GM13976 (cell line): ENCODE results near the gene C3orf18.

Experiments
- DNase-seq: peaks from one replicate; pipeline ENCODE4 v3.0.0; 2012; ENCODE audit warnings: low spot score
- CTCF ChIP-seq: IDR thresholded peaks from 2 replicates; pipeline ENCODE4 v1.5.1; 2012; ENCODE audit warnings: borderline replicate concordance, mild to moderate bottlenecking; ENCODE audit not compliant: insufficient read depth; ENCODE audit errors: extremely low read depth, missing control alignments, control extremely low read depth
- in situ Hi-C: fragments of 300-500 bp; cut with MboI; formaldehyde crosslinking; loops from one replicate; pipeline ENCODE4 v1.12.0; 2022; ENCODE audit warnings: low sequenced_read_pairs, mixed read lengths, inconsistent platforms; ENCODE audit not compliant: unreplicated experiment

The C3orf18 gene

GRCh38 chr3:50581459-50581842 lies 13.9 kb upstream of the C3orf18 start:
- TF ChIP-seq CTCF = no peak
- DNase-seq = no peak
- in situ Hi-C loops = no loop called here

GRCh38 chr3:50580683-50581458 lies 13.3 kb upstream of the C3orf18 start:
- in situ Hi-C loops = no loop called here
- no peak for TF ChIP-seq CTCF
- no peak for DNase-seq

- in situ Hi-C loops = no loop called here
- no peak for DNase-seq
- no peak for TF ChIP-seq CTCF
These were observed 9.8 kb upstream of the C3orf18 start for GRCh38 chr3:50577348-50577747.

- in situ Hi-C loops = no loop called here
- TF ChIP-seq CTCF = no peak
- no peak for DNase-seq
These were observed 7.8 kb upstream of the C3orf18 start for GRCh38 chr3:50575372-50575771.

GRCh38 chr3:50574444-50574831 lies 6.9 kb upstream of the C3orf18 start:
- DNase-seq = no peak
- no peak for TF ChIP-seq CTCF
- in situ Hi-C loops = loop anchor here (5.0 kb wide), 1 partner anchor 38 kb away; the partner anchor contains the start of gene CISH

- no peak for TF ChIP-seq CTCF
- no peak for DNase-seq
- in situ Hi-C loops = loop anchor here (5.0 kb wide), 1 partner anchor 38 kb away; the partner anchor contains the start of gene CISH
These were observed 6.3 kb upstream of the C3orf18 start for GRCh38 chr3:50573566-50574443.
